ENCODE measurements around the gene SPOCK1. TPM values are rescaled to one million over a fixed set of nuclear protein-coding genes. Genes with fewer than 3 reads are reported as not detected.

The SPOCK1 gene
- total RNA-seq, 1 donor from 2014 or later: 3.7 TPM

DNA sequence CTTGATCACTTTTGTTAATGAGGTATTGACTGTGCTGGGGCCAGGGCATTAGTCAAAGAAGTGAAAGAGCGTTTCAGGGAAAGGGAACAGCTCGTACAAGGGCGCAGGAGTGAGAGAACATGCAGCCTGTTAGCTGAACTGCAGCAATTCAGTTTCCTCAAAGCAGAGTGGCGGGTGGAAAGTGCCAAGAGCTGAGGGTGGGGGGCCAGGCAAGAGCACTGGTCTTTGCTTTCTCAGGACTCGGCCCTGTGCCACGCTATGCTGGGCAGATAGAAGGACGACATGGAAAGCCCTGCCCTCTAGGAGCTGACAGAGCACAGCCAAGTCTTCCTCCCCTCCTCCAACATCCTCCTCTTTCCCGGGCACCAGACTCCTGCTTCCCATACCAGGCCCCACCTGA, 304.8 kb downstream of the SPOCK1 start:
- Histone ChIP-seq H3K4me1 (ENCODE audit: control insufficient read depth in 3 of 3, insufficient read depth in 3 of 3, low read length in 3 of 3) (no peaks in the 10 kb centered on the region), H3K9me3 (ENCODE audit: control insufficient read depth in 3 of 3, low read length in 3 of 3) (no peaks in the 10 kb centered on the region), H3K9ac (ENCODE audit: low read depth in 1 of 3, low read length in 3 of 3) (no peak overlapping the region), H3K27ac (ENCODE audit: low read depth, low read length) (no peak overlapping the region), H3K4me3 (ENCODE audit: low read length in 3 of 3) (no peak overlapping the region), H3K36me3 (ENCODE audit: control insufficient read depth in 3 of 3, insufficient read depth in 3 of 3, low read length in 3 of 3) (no peaks in the 10 kb centered on the region), H3K27me3 (ENCODE audit: control insufficient read depth in 3 of 3, insufficient read depth in 3 of 3, low read length in 3 of 3) (no peaks in the 10 kb centered on the region)

DNA sequence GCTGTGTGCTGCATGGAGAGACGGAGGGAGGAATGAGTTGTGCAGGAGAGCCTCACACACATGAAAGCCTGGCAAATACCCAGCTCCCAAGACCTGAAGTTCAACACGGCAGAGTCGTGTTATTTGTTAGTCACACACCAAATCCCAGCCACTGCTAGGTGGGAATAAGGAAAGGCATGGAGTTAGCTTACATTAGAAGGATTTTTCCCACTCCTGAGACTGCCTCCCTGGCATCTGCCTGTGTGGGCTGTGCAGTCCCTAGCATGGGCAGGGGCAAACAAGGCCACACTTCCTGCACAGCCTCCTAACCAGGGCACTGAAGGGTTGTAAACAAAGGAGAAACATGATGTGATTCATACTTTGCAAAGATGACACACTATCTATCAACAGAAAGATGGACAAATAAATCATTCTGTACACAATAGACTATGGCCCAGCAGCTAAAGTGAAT, 306.8 kb downstream of the SPOCK1 start:
- no peak overlapping the region for H3K4me3 ChIP-seq (ENCODE audit: low read length in 3 of 3)
- no peak overlapping the region for H3K27ac ChIP-seq (ENCODE audit: low read depth, low read length)
- no peaks in the 10 kb centered on the region for H3K36me3 ChIP-seq (ENCODE audit: control insufficient read depth in 3 of 3, insufficient read depth in 3 of 3, low read length in 3 of 3)
- H3K9ac ChIP-seq (ENCODE audit: low read depth in 1 of 3, low read length in 3 of 3): no peak overlapping the region
- H3K27me3 ChIP-seq (ENCODE audit: control insufficient read depth in 3 of 3, insufficient read depth in 3 of 3, low read length in 3 of 3): no peaks in the 10 kb centered on the region
- H3K4me1 ChIP-seq (ENCODE audit: control insufficient read depth in 3 of 3, insufficient read depth in 3 of 3, low read length in 3 of 3): no peaks in the 10 kb centered on the region
- no peaks in the 10 kb centered on the region for H3K9me3 ChIP-seq (ENCODE audit: control insufficient read depth in 3 of 3, low read length in 3 of 3)

DNA sequence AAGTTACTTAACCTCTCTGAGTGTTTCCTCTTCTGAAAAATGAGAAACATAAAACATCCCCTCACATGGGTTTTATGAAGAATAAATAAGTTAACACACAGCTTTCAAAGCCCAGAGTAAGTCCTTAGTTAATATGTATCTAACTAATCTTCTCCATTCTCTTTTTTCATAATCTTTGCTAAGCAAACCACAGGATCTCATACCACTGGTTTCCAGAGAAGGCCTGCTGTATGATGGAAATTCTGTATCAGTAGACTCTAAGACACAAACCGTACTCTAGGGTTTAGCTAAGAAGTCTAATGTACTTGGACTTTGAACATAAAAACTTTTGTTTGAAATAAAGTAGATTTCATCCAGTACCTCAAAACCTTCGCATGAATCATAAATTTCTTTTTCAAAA, 307.9 kb downstream of the SPOCK1 start:
- H3K4me1 ChIP-seq (ENCODE audit: control insufficient read depth in 3 of 3, insufficient read depth in 3 of 3, low read length in 3 of 3): no peaks in the 10 kb centered on the region
- H3K4me3 ChIP-seq (ENCODE audit: low read length in 3 of 3): no peak overlapping the region
- no peaks in the 10 kb centered on the region for H3K27me3 ChIP-seq (ENCODE audit: control insufficient read depth in 3 of 3, insufficient read depth in 3 of 3, low read length in 3 of 3)
- H3K27ac ChIP-seq (ENCODE audit: low read depth, low read length): no peak overlapping the region
- no peak overlapping the region for H3K9ac ChIP-seq (ENCODE audit: low read depth in 1 of 3, low read length in 3 of 3)
- H3K9me3 ChIP-seq (ENCODE audit: control insufficient read depth in 3 of 3, low read length in 3 of 3): no peaks in the 10 kb centered on the region
- no peaks in the 10 kb centered on the region for H3K36me3 ChIP-seq (ENCODE audit: control insufficient read depth in 3 of 3, insufficient read depth in 3 of 3, low read length in 3 of 3)

DNA sequence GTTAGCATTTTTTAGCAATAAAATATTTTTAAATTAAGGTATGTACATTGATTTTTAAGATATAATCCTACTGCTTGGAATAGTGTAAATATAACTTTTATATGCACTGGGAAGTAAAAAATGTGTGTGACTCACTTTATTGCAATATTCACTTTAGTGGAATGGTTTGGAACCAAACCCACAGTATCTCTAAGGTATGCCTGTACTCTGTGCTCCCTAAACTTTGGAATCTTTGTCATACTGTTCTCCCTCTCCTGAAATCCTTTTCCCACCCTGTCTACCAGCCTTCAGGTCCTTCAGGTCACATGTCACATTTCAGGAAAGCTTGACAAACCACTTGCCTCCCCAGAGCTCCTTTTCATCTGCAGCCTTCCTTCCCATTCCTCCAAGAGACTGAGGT, 308.7 kb downstream of the SPOCK1 start:
- Histone ChIP-seq H3K4me3 (ENCODE audit: low read length in 3 of 3) (no peak overlapping the region), H3K36me3 (ENCODE audit: control insufficient read depth in 3 of 3, insufficient read depth in 3 of 3, low read length in 3 of 3) (no peaks in the 10 kb centered on the region), H3K9me3 (ENCODE audit: control insufficient read depth in 3 of 3, low read length in 3 of 3) (no peaks in the 10 kb centered on the region), H3K4me1 (ENCODE audit: control insufficient read depth in 3 of 3, insufficient read depth in 3 of 3, low read length in 3 of 3) (no peaks in the 10 kb centered on the region), H3K27ac (ENCODE audit: low read depth, low read length) (no peak overlapping the region), H3K27me3 (ENCODE audit: control insufficient read depth in 3 of 3, insufficient read depth in 3 of 3, low read length in 3 of 3) (no peaks in the 10 kb centered on the region), H3K9ac (ENCODE audit: low read depth in 1 of 3, low read length in 3 of 3) (no peak overlapping the region)

DNA sequence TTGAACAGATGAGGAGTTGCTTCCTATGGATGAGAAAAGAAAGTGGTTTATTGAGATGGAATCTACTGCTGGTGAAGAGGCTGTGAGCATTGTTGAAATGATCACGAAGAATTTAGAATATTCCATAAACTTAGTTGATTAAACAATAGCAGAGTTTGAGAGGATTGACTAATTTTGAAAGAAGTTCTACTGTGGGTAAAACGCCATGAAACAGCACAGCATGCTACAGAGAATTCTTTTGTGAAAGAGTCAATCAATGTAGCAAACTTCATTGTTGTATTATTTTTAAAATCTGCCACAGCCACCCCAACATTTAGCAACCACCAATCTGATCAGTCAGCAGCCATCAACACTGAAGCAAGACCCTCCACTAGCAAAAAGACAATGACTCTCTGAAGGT, 309.1 kb downstream of the SPOCK1 start:
- Histone ChIP-seq H3K27me3 (ENCODE audit: control insufficient read depth in 3 of 3, insufficient read depth in 3 of 3, low read length in 3 of 3) (no peaks in the 10 kb centered on the region), H3K9ac (ENCODE audit: low read depth in 1 of 3, low read length in 3 of 3) (no peak overlapping the region)

DNA sequence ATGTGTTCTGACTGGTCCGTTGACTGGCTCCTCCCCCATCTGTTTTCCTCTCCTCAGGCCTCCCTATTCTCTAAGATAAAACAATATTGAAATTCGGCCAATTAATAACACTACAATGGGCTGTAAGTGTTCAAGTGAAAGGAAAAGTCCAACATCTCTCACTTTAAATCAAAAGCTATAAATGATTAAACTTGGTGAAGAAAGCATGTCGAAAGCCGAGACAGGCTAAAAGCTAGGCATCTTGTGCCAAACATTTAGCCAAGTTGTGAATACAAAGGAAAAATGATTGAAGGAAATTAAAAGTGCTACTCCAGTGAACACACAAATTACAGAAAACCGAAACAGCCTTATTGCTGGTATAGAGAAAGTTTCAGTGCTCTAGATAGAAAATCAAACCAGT, 310.6 kb downstream of the SPOCK1 start:
- Histone ChIP-seq H3K36me3 (ENCODE audit: control insufficient read depth in 3 of 3, insufficient read depth in 3 of 3, low read length in 3 of 3) (no peaks in the 10 kb centered on the region), H3K27ac (ENCODE audit: low read depth, low read length) (no peak overlapping the region), H3K4me1 (ENCODE audit: control insufficient read depth in 3 of 3, insufficient read depth in 3 of 3, low read length in 3 of 3) (no peaks in the 10 kb centered on the region), H3K9me3 (ENCODE audit: control insufficient read depth in 3 of 3, low read length in 3 of 3) (no peaks in the 10 kb centered on the region), H3K4me3 (ENCODE audit: low read length in 3 of 3) (no peak overlapping the region), H3K9ac (ENCODE audit: low read depth in 1 of 3, low read length in 3 of 3) (no peak overlapping the region), H3K27me3 (ENCODE audit: control insufficient read depth in 3 of 3, insufficient read depth in 3 of 3, low read length in 3 of 3) (peaks cover 0 to under 1% (median 0%) of the 10 kb centered on the region in 3 donors)

More for the DNA sequence above, 309.1 kb downstream of the SPOCK1 start:
- no peaks in the 10 kb centered on the region for H3K4me1 ChIP-seq (ENCODE audit: control insufficient read depth in 3 of 3, insufficient read depth in 3 of 3, low read length in 3 of 3)
- no peaks in the 10 kb centered on the region for H3K36me3 ChIP-seq (ENCODE audit: control insufficient read depth in 3 of 3, insufficient read depth in 3 of 3, low read length in 3 of 3)
- H3K27ac ChIP-seq (ENCODE audit: low read depth, low read length): no peak overlapping the region
- H3K9me3 ChIP-seq (ENCODE audit: control insufficient read depth in 3 of 3, low read length in 3 of 3): no peaks in the 10 kb centered on the region
- no peak overlapping the region for H3K4me3 ChIP-seq (ENCODE audit: low read length in 3 of 3)

DNA sequence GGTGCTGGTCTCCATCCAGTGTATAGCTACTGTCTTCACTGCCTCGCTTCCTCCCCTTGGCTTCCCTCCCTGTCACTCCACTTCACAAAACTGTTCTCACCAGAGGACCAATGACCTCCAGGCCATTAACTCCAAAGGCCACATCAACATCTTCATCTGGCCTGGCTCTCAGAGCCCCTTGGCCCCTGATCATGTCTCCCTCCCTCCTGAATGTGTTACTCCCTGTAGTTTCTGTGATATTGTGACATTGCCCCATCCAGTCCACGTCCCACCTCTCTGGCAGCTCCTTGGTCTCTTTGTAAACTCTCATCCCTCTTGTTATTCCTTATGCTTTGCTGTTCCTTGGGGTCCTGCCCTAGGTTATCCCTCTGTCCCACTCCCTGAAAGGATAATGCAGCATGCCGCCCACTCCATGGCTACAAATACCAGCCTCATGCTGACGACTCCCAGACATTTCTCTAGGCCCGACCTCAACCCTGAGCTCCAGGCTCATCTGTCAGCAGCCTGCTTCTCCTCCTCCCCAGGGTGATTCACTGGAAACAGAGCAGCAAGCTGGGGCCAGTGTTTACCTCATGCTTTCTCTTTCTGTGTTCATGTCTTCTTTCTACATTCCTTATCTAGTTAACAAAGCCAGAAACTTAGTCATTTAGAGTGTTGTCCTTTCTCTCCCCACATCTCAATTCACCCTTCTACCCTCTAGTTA, 312.2 kb downstream of the SPOCK1 start:
- Histone ChIP-seq H3K27ac (ENCODE audit: low read depth, low read length) (no peak overlapping the region), H3K4me1 (ENCODE audit: control insufficient read depth in 3 of 3, insufficient read depth in 3 of 3, low read length in 3 of 3) (no peaks in the 10 kb centered on the region), H3K9ac (ENCODE audit: low read depth in 1 of 3, low read length in 3 of 3) (no peak overlapping the region), H3K27me3 (ENCODE audit: control insufficient read depth in 3 of 3, insufficient read depth in 3 of 3, low read length in 3 of 3) (peaks cover 0 to 3% (median 2%) of the 10 kb centered on the region in 3 donors), H3K4me3 (ENCODE audit: low read length in 3 of 3) (no peak overlapping the region), H3K36me3 (ENCODE audit: control insufficient read depth in 3 of 3, insufficient read depth in 3 of 3, low read length in 3 of 3) (no peaks in the 10 kb centered on the region), H3K9me3 (ENCODE audit: control insufficient read depth in 3 of 3, low read length in 3 of 3) (no peaks in the 10 kb centered on the region)

DNA sequence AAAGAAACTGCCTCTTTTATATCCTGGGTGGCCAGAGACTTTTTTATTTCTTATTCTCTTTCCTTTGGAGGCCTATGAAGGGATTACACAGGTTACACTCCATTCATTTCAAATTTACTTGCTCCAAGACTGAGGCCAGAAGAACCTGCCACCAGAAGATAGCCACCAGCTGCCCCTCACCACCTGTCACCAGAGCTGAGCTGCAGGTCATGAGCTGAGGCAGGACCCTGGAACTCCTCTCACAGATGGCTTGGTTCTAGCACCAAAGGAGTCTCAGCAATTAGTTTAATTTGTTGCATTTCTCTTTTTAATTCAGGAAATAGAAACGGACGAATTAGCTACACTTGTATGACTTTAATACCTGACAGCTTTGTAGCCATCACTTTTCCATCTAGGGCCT, 313.9 kb downstream of the SPOCK1 start:
- no peaks in the 10 kb centered on the region for H3K9me3 ChIP-seq (ENCODE audit: control insufficient read depth in 3 of 3, low read length in 3 of 3)
- no peak overlapping the region for H3K27ac ChIP-seq (ENCODE audit: low read depth, low read length)
- no peak overlapping the region for H3K9ac ChIP-seq (ENCODE audit: low read depth in 1 of 3, low read length in 3 of 3)
- H3K4me1 ChIP-seq (ENCODE audit: control insufficient read depth in 3 of 3, insufficient read depth in 3 of 3, low read length in 3 of 3): no peaks in the 10 kb centered on the region
- H3K36me3 ChIP-seq (ENCODE audit: control insufficient read depth in 3 of 3, insufficient read depth in 3 of 3, low read length in 3 of 3): no peaks in the 10 kb centered on the region
- H3K27me3 ChIP-seq (ENCODE audit: control insufficient read depth in 3 of 3, insufficient read depth in 3 of 3, low read length in 3 of 3): peaks cover 0 to 3% (median 2%) of the 10 kb centered on the region in 3 donors
- no peak overlapping the region for H3K4me3 ChIP-seq (ENCODE audit: low read length in 3 of 3)

DNA sequence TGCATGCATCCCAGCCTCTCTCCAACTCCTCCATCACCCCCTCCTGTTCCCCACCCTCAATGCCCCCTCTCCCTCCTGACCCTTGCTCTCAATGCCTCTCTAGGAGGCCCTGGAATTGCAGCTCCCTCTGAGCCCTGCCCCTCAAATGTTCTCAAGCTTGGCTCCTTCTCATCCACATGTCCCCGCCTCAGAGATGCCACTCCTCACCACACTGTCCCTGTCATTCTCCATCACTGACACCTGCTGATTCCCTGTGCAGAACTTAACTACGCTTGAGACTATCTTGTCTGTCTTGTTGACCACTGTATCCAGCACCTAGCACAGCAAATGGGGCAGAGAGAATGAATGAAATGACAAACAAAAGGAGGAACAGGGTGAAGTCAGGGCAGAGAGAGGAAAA, 314.4 kb downstream of the SPOCK1 start:
- no peak overlapping the region for H3K27ac ChIP-seq (ENCODE audit: low read depth, low read length)
- H3K4me1 ChIP-seq (ENCODE audit: control insufficient read depth in 3 of 3, insufficient read depth in 3 of 3, low read length in 3 of 3): no peaks in the 10 kb centered on the region

DNA sequence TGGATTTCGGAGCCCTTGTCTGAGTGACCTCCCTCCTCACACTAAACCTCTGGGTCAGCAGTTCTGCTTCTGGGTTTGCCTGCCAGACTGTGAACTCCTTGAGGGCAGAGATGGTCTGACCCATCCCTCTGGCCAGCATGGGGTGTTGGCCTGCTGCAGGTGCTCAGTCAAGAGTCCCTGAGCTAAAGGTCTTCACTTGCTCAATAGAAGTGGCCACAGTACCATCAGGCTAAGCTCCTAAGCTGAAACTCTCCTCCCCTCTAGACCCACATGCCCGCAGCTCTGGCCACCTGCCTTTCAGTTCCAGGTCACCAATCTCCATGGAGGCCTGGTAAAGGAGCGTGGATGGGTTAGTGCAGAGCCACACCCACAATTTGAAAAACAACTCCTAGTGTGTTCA, 316.6 kb downstream of the SPOCK1 start:
- Histone ChIP-seq H3K4me1 (ENCODE audit: control insufficient read depth in 3 of 3, insufficient read depth in 3 of 3, low read length in 3 of 3) (no peaks in the 10 kb centered on the region), H3K27me3 (ENCODE audit: control insufficient read depth in 3 of 3, insufficient read depth in 3 of 3, low read length in 3 of 3) (peaks cover 0 to 3% (median 2%) of the 10 kb centered on the region in 3 donors), H3K9me3 (ENCODE audit: control insufficient read depth in 3 of 3, low read length in 3 of 3) (no peaks in the 10 kb centered on the region), H3K27ac (ENCODE audit: low read depth, low read length) (no peak overlapping the region), H3K4me3 (ENCODE audit: low read length in 3 of 3) (no peak overlapping the region), H3K36me3 (ENCODE audit: control insufficient read depth in 3 of 3, insufficient read depth in 3 of 3, low read length in 3 of 3) (no peaks in the 10 kb centered on the region), H3K9ac (ENCODE audit: low read depth in 1 of 3, low read length in 3 of 3) (no peak overlapping the region)

More for the DNA sequence above, 314.4 kb downstream of the SPOCK1 start:
- no peak overlapping the region for H3K4me3 ChIP-seq (ENCODE audit: low read length in 3 of 3)
- no peaks in the 10 kb centered on the region for H3K9me3 ChIP-seq (ENCODE audit: control insufficient read depth in 3 of 3, low read length in 3 of 3)
- H3K9ac ChIP-seq (ENCODE audit: low read depth in 1 of 3, low read length in 3 of 3): no peak overlapping the region
- H3K27me3 ChIP-seq (ENCODE audit: control insufficient read depth in 3 of 3, insufficient read depth in 3 of 3, low read length in 3 of 3): peaks cover 0 to 3% (median 2%) of the 10 kb centered on the region in 3 donors
- no peaks in the 10 kb centered on the region for H3K36me3 ChIP-seq (ENCODE audit: control insufficient read depth in 3 of 3, insufficient read depth in 3 of 3, low read length in 3 of 3)
